HG03457 (cell line): ENCODE data around the gene RC3H1.
A peak's percentile ranks its signal among the peaks of the same experiment; 100 is the strongest.
"Not testable (repeated sequence)": the region's sequence is repeated elsewhere in the genome, so short reads cannot be mapped to it uniquely, and the experiment has no call there.

Experiments used
- ATAC-seq: cut with Tn5 transposase; IDR thresholded peaks from one replicate; pipeline ENCODE4 v1.9.1; 2021; ENCODE audit warnings: moderate number of reproducible peaks; ENCODE audit not compliant: unreplicated experiment

Gene RC3H1

DNA sequence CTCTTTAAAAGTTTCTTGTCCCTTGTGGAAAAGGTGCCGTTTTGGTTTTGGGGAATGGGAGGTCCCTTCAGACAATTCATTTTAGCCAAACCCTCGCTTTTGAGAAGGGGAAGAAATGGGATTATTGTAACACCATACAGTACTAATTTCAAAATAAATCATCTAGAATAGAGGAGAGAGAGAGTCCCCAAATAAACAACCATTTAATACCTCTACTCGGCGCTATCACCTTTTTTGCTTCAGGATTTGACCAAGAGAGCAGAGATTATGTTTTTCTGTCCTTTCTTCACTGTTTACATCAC lies 770 bp upstream of the RC3H1 start:
- ATAC-seq, result no peak

GRCh38 chr1:174021591-174022079 lies 522 bp downstream of the RC3H1 start:
- peak; percentile 34 for ATAC-seq

- no peak for ATAC-seq
Observed at GRCh38 chr1:174018565-174018964, 3.6 kb downstream of the RC3H1 start.

DNA sequence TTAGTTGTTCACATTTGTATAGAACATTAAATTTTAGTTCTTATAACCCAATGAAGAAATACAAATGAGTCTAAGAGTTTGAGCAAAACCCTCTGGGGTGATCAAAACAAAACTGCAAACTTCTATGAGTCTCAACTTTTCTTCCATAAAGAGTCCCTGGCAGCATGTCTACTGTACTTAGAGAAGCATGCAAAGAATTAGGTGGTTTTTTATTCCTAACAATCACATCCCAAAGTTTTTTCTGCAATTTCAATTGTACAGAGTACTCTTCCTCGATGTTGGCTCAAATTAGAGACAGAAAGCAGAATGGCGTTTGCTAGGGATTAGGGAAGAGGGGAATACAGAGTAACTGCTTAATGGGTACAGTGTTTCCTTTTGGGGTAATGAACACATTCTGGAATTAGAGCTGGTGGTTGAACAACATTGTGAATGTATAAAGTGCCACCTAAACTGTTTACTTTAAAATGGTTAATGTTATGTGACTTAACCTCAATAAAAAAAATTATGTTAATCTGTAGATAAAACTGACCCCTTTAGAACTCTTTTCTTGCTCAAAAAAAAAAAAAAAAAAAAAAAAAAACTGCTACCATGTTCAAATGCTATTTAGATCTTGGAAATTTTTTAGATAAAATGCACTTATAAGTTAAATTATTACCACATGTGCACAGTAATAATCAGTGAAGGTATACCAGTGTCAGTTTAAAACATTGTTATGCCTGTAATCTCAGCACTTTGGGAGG lies 4.8 kb downstream of the RC3H1 start:
- no peak for ATAC-seq

- no peak for ATAC-seq
Observed at GRCh38 chr1:174013864-174014418, 8.2 kb downstream of the RC3H1 start.

- no peak for ATAC-seq
Observed at GRCh38 chr1:174008979-174009378, 13.2 kb downstream of the RC3H1 start.

DNA sequence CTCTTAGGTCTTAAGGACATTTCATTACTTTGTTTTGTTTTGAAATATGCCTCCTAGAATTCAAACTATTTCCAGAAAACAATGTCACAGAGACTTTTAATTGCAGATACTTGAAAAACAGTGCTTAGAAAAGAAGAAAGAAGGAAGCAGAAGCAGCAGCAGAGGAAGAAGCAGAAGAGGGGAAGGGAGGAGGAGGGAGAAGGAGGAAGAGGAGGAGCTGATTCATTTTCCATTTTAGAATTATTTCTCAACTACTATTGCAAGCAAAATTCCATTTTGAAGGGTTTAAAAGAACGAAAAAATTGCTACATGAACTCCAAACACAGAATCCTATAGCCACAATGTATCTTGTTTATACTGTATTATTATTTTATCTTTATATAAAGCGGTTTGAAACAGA lies 13.9 kb downstream of the RC3H1 start:
- no peak for ATAC-seq

DNA sequence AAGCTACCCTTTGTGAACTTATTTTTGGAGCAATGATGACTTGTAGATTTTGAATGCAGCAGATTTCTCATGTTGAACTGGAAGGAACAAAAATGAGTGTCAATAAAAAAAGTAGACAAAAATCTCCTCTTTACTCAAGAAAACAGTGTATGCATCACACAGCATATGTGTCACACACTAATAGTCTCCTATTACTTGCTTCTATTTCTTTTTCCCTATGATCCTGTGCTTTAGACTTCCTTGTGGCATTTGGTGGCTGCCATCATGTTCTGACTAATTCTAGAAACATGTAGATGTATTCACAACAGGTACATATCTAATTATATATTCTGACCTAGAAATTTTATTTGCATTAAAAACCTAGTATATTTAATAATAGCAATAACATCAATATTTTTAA lies 14.3 kb downstream of the RC3H1 start:
- no peak for ATAC-seq

DNA sequence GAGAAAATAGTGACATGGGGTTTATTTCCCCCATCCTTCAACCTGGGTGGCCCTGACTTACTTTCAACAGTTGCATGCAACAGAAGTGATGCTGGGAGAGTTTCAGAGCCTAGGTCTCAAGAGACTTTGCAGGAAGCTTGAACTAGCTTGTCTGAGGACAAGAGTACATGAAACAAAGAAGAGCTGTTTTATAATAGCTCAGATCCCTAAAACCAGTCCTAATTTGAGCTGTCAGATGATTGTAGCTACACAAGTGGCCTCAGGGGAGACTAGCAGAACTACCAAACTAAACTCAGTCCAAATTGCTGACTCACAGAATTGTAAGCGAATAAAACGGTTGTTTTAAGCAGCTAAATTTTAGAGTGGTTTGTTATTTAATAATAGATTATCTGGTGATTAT lies 17.1 kb downstream of the RC3H1 start:
- peak; percentile 84 for ATAC-seq

GRCh38 chr1:174003867-174004266 lies 18.3 kb downstream of the RC3H1 start:
- no peak for ATAC-seq

GRCh38 chr1:174001573-174001972 lies 20.6 kb downstream of the RC3H1 start:
- no peak for ATAC-seq

GRCh38 chr1:174000371-174000770 lies 21.8 kb downstream of the RC3H1 start:
- no peak for ATAC-seq

DNA sequence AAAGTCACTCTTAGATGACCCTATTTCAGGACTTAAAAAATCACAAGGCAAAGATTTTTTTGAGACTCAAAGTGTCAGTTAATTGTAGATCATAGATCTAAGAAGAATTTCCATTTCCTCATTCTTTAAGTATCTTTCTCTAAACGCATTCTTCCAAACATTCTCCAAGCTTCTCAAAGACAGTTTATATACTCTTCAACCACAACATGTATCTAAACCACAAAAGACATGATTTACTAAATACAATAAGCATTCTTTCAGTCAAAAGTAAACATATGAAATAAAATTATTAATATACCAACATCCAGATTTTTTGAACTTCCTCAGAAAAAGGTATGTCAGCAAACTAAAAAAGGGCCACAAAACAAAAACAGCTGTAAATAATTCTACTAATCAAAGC lies 24.4 kb downstream of the RC3H1 start:
- no peak for ATAC-seq

- no peak for ATAC-seq
Observed at GRCh38 chr1:173996995-173997394, 25.2 kb downstream of the RC3H1 start.

- no peak for ATAC-seq
Observed at GRCh38 chr1:173995475-173995874, 26.7 kb downstream of the RC3H1 start.

- not testable (repeated sequence) for ATAC-seq
Observed at GRCh38 chr1:173993948-173994347, 28.2 kb downstream of the RC3H1 start.

DNA sequence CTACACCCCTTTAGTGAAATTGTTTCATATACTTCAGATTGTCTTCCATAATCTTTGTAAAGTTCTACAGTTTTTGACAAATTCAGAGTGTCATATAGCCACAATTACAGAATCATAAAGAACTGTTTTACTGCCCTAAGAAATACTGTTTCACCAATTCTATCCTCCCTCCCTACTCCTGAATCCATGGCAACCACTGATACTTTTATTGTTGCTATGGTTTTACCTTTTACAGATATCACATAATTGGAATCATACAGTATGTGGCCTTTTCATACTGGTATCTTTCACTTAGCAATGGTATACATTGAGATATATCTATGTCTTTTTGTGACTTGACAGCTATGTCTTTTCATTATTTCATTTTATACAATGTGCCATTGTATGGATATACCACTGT lies 34.1 kb downstream of the RC3H1 start:
- ATAC-seq, result no peak

GRCh38 chr1:173986951-173987350 lies 35.2 kb downstream of the RC3H1 start:
- no peak for ATAC-seq

DNA sequence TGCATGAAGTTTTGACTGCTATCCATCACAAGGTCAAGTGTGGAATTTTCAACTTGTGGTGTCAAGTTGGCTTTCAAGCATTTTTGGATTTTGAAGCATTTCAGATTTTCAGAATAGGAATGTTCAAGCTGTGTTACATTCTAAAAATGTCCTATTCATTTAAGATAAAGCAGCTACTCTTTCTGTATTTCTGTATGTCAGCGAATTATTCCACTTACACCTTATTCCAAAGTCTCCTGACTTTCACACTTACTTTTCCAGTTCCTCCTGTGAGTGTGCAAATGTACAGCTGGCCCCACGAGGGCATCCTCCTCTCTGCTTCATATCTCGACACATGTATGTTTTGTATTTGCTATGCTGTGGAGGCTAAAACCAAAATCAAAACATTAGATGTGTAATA lies 51.9 kb downstream of the RC3H1 start:
- ATAC-seq, result no peak

DNA sequence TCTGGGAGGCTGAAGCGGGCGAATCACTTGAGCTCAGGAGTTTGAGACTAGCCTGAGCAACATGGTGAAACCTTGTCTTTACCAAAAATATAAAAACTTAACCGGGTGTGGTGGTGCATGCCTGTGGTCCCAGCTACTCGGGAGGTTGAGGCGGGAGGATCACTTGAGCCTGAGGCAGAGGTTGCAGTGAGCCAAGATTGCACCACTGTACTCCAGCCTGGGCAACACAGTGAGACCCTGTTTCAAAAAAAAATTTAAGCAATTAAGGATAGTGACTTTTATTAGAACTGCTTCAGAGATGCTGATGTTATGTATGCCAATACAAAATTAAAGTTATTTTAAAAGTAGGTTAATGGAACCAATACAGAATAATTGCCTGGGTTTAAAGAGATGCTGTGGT lies 56.3 kb downstream of the RC3H1 start:
- not testable (repeated sequence) for ATAC-seq

- ATAC-seq, result no peak
Observed at GRCh38 chr1:173963477-173963876, 58.7 kb downstream of the RC3H1 start.

GRCh38 chr1:173960625-173961024 lies 61.5 kb downstream of the RC3H1 start:
- ATAC-seq, result no peak

GRCh38 chr1:173954179-173954578 lies 68.0 kb downstream of the RC3H1 start:
- ATAC-seq, result no peak
